Fibroblast of lung (primary cell): ENCODE results near the gene LARP1.
"Not testable (repeated sequence)": the region's sequence is repeated elsewhere in the genome, so short reads cannot be mapped to it uniquely, and the experiment has no call there.

Experiments used
- CTCF ChIP-seq, 2 donors: IDR thresholded peaks in 1 of 2; conservative IDR thresholded peaks in 1 of 2; 1 replicate in 1 of 2; 2 replicates in 1 of 2; pipeline ENCODE4 v1.5.1; 2011 to 2012; ENCODE audit warnings: low read length in 2 of 2, control low read depth in 1 of 2, inconsistent platforms in 1 of 2, low read depth in 1 of 2, mild to moderate bottlenecking in 1 of 2
- EZH2 ChIP-seq: IDR thresholded peaks from 2 replicates; pipeline ENCODE4 v1.5.1; 2012; ENCODE audit warnings: low read length, control low read depth, mild to moderate bottlenecking; ENCODE audit errors: missing control alignments

GRCh38 chr5:154735362-154735761 lies 19.8 kb upstream of the LARP1 start:
- not testable (repeated sequence) for TF ChIP-seq EZH2; CTCF (conservative IDR thresholded peaks at IDR 0.05 in 1 of 2, IDR thresholded peaks at IDR 0.05 in 1 of 2; ENCODE audit: low read depth in 1 of 2, low read length in 2 of 2)
